Activated T-helper 1 cell treated with anti-CD3 and anti-CD28 coated beads, Interleukin-12 subunit alpha, Interleukin-12 subunit beta, Interleukin-2, Interleukin-4 antibody, amounts not matched to agents 30 ng/mL and 10 ng/mL and 1 ng/mL, durations not matched to agents 14 hours and 24 hours and 36 hours (primary cell): Measurements from ENCODE around the gene AFF1. TPM values are rescaled to one million over a fixed set of nuclear protein-coding genes. Genes with fewer than 3 reads are reported as not detected.

ENCODE experiments used
- DNase-seq: peaks from one replicate; pipeline ENCODE4 v3.0.0; 2021; ENCODE audit warnings: low spot score
- H3K27ac Mint-ChIP-seq: one replicate; pipeline ENCODE4 v1.8.0; 2021; ENCODE audit warnings: mild to moderate bottlenecking, mixed read lengths
- H3K27me3 Mint-ChIP-seq: one replicate; pipeline ENCODE4 v1.8.0; 2022; ENCODE audit warnings: mild to moderate bottlenecking, moderate library complexity, mixed read lengths; ENCODE audit not compliant: insufficient read depth
- H3K36me3 Mint-ChIP-seq: one replicate; pipeline ENCODE4 v1.8.0; 2021; ENCODE audit warnings: low read depth, mixed read lengths
- H3K4me1 Mint-ChIP-seq: one replicate; pipeline ENCODE4 v1.8.0; 2021; ENCODE audit warnings: low read depth, mixed read lengths
- H3K4me3 Mint-ChIP-seq: one replicate; pipeline ENCODE4 v1.8.0; 2021; ENCODE audit warnings: mild to moderate bottlenecking, moderate library complexity, mixed read lengths
- H3K9me3 Mint-ChIP-seq: one replicate; pipeline ENCODE4 v1.8.0; 2021; ENCODE audit warnings: mixed read lengths
- intact Hi-C: fragments of 100-400 bp; cut with micrococcal nuclease; formaldehyde crosslinking; loops from one replicate; pipeline ENCODE4 v1.15.1; 2024
- total RNA-seq: library from RNA; stranded (reverse); gene quantifications from 2 replicates; pipeline ENCODE4 v1.2.3, GENCODE V29; 2022

Gene AFF1
- total RNA-seq, 1 donor from 2014 or later: 47.0 TPM

- peaks cover 1% of the 10 kb centered on the region for H3K4me1 Mint-ChIP-seq
- peaks cover 35% of the 10 kb centered on the region for H3K36me3 Mint-ChIP-seq
- intact Hi-C loops: no loop called here
- no peaks in the 10 kb centered on the region for H3K9me3 Mint-ChIP-seq
- H3K27me3 Mint-ChIP-seq: no peaks in the 10 kb centered on the region
- H3K4me3 Mint-ChIP-seq: no peak overlapping the region
- DNase-seq: no peak
- H3K27ac Mint-ChIP-seq: no peak overlapping the region
These were observed 175.1 kb downstream of the AFF1 start for GRCh38 chr4:87109945-87110344.

DNA sequence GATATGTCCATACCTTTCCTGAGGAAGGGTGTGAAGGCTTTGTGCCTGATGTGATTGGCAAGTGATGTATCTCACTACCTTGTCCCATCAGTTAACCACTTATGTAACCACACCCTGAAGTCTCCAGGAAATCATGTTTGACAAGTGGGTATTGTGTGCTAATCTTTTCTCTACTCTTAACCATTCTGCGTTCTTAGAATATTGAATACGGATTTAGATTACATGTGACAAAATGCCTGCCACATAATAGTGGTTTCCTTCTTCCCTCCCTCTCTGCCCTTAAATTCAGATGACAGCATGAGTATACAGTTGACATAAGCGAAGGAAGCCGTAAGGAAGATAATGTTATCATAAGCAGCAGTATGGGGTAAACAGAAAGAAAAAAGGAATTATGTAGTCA is 177.3 kb downstream of the AFF1 start:
- Mint-ChIP-seq H3K4me3 (no peak overlapping the region), H3K27ac (no peak overlapping the region), H3K4me1 (no peaks in the 10 kb centered on the region), H3K36me3 (peaks cover 36% of the 10 kb centered on the region), H3K9me3 (no peaks in the 10 kb centered on the region), H3K27me3 (no peaks in the 10 kb centered on the region)
- intact Hi-C loops: no loop called here
- no peak for DNase-seq

GRCh38 chr4:87114245-87115062 is 179.6 kb downstream of the AFF1 start:
- H3K36me3 Mint-ChIP-seq: peaks cover 23% of the 10 kb centered on the region
- no peak overlapping the region for H3K4me3 Mint-ChIP-seq
- intact Hi-C loops: no loop called here
- no peaks in the 10 kb centered on the region for H3K9me3 Mint-ChIP-seq
- H3K4me1 Mint-ChIP-seq: no peaks in the 10 kb centered on the region
- DNase-seq: no peak
- H3K27me3 Mint-ChIP-seq: no peaks in the 10 kb centered on the region
- H3K27ac Mint-ChIP-seq: no peak overlapping the region

DNA sequence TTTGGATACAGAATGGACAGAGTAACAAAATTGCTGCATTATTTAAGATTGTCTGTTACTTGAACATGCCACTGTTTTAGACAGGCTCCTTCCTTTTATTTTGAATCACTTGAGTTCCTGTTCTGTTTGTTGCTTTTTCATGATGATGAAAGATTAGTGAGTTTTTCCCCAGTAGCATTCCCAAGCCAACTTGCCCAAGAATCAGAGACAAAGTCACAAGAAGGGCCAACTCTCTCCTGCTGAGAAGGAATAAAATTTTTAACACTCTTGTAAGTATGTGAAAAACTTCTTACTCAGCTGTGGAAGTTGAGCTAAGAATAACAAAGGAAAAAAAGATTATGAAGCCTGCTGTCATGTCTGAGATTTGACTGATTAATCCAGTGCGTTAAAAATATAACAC is 181.4 kb downstream of the AFF1 start:
- Mint-ChIP-seq H3K27ac (no peak overlapping the region), H3K36me3 (peaks cover 22% of the 10 kb centered on the region), H3K9me3 (no peaks in the 10 kb centered on the region), H3K4me1 (peaks cover 1% of the 10 kb centered on the region), H3K27me3 (no peaks in the 10 kb centered on the region), H3K4me3 (no peak overlapping the region)
- intact Hi-C loops: no loop called here
- DNase-seq: no peak

- DNase-seq: no peak
- intact Hi-C loops: no loop called here
- peaks cover 7% of the 10 kb centered on the region for H3K4me1 Mint-ChIP-seq
- peaks cover 20% of the 10 kb centered on the region for H3K36me3 Mint-ChIP-seq
- H3K4me3 Mint-ChIP-seq: no peak overlapping the region
- H3K9me3 Mint-ChIP-seq: no peaks in the 10 kb centered on the region
- H3K27ac Mint-ChIP-seq: no peak overlapping the region
- H3K27me3 Mint-ChIP-seq: no peaks in the 10 kb centered on the region
These were observed 182.4 kb downstream of the AFF1 start for GRCh38 chr4:87117051-87117731.

GRCh38 chr4:87117732-87118075 is 182.9 kb downstream of the AFF1 start:
- peaks cover 18% of the 10 kb centered on the region for H3K36me3 Mint-ChIP-seq
- no peaks in the 10 kb centered on the region for H3K27me3 Mint-ChIP-seq
- H3K4me1 Mint-ChIP-seq: peaks cover 11% of the 10 kb centered on the region
- no peaks in the 10 kb centered on the region for H3K9me3 Mint-ChIP-seq
- no peak for DNase-seq
- H3K4me3 Mint-ChIP-seq: no peak overlapping the region
- intact Hi-C loops: no loop called here
- H3K27ac Mint-ChIP-seq: no peak overlapping the region

DNA sequence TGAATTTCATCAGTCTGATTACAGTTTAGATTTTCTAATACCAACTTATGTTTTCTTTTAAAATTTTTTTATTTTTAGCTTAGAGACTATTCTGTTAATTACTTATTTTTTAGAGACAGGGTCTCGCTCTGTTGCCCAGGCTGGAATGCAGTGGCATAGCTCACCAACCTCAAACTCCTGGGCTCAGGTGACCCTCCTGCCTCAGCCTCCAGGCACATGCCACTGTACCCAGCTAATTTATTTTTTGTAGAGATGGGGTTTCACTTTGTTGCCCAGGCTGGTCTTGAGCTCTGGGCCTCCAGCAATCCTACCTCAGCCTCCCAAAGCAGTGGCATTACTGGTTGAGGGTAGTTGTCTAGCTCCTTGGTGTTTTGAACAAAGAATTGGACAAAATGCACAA is 183.6 kb downstream of the AFF1 start:
- Mint-ChIP-seq H3K27ac (no peak overlapping the region), H3K27me3 (no peaks in the 10 kb centered on the region), H3K9me3 (no peaks in the 10 kb centered on the region), H3K36me3 (peaks cover 20% of the 10 kb centered on the region), H3K4me1 (peaks cover 11% of the 10 kb centered on the region), H3K4me3 (no peak overlapping the region)
- intact Hi-C loops: no loop called here
- no peak for DNase-seq

GRCh38 chr4:87118826-87119225 is 184.0 kb downstream of the AFF1 start:
- no peaks in the 10 kb centered on the region for H3K27me3 Mint-ChIP-seq
- no peak for DNase-seq
- H3K4me3 Mint-ChIP-seq: no peak overlapping the region
- intact Hi-C loops: no loop called here
- H3K9me3 Mint-ChIP-seq: no peaks in the 10 kb centered on the region
- peaks cover 21% of the 10 kb centered on the region for H3K36me3 Mint-ChIP-seq
- H3K27ac Mint-ChIP-seq: no peak overlapping the region
- H3K4me1 Mint-ChIP-seq: peaks cover 11% of the 10 kb centered on the region

DNA sequence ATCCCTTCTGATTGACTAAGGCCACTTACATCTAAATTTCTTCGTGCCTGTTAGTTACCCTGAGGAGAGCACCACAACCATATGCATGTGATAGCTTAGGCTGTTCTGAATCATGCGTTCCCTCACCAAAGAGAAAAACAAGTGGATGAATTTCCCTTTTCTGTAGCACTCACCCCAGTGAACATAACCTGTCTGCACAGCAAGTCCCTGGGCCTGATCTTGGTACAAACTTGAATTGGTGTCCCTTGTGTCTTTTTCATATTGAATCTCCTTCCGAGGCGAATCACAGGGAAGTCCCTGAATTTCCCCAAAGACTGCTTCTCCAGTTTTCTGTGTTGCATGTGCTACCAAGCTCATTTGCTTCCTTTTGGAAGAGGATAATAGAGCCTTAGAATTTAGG is 185.2 kb downstream of the AFF1 start:
- no peak for DNase-seq
- H3K9me3 Mint-ChIP-seq: no peaks in the 10 kb centered on the region
- intact Hi-C loops: no loop called here
- peaks cover 24% of the 10 kb centered on the region for H3K36me3 Mint-ChIP-seq
- H3K27me3 Mint-ChIP-seq: no peaks in the 10 kb centered on the region
- H3K4me1 Mint-ChIP-seq: peaks cover 16% of the 10 kb centered on the region
- H3K27ac Mint-ChIP-seq: no peak overlapping the region
- H3K4me3 Mint-ChIP-seq: no peak overlapping the region

DNA sequence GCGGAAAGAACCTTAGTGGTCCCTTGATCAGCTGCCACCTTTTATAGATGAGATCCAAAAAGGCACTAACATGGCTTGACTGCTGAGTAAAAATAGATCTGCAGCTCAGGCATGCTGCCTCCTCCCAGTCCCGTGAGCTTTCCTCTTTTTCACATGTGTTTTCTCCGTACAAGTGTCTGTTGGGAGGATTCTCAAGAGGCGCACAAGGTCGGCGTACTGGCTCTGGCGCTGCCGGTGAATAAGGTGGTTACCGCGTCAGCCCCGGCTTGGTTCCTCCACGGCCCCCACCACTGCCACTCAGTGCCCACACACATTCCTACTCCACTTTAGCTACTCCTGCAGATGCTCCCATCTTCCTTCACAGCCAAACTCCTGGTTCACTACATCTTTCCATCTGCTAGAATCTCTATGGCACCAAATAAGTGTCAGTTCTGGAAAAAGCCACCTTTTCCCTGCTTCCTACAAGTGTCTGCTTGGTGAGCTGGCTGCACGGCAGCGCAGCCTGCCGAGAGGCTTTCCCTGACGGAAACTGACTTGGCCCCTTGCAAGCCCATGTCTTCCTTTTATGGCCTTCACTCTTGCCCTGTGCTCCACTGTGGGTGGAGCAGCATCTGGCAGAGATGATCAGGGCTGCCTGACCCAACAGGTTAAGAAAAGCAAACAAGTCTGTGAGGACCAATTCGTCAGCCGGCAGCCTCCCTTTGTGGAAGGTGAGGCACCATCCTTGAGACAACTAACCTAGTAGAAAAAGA is 185.8 kb downstream of the AFF1 start:
- Mint-ChIP-seq H3K27me3 (no peaks in the 10 kb centered on the region), H3K4me3 (no peak overlapping the region), H3K4me1 (peaks cover 20% of the 10 kb centered on the region), H3K36me3 (peaks cover 28% of the 10 kb centered on the region), H3K9me3 (no peaks in the 10 kb centered on the region), H3K27ac (no peak overlapping the region)
- DNase-seq: no peak
- intact Hi-C loops: no loop called here

DNA sequence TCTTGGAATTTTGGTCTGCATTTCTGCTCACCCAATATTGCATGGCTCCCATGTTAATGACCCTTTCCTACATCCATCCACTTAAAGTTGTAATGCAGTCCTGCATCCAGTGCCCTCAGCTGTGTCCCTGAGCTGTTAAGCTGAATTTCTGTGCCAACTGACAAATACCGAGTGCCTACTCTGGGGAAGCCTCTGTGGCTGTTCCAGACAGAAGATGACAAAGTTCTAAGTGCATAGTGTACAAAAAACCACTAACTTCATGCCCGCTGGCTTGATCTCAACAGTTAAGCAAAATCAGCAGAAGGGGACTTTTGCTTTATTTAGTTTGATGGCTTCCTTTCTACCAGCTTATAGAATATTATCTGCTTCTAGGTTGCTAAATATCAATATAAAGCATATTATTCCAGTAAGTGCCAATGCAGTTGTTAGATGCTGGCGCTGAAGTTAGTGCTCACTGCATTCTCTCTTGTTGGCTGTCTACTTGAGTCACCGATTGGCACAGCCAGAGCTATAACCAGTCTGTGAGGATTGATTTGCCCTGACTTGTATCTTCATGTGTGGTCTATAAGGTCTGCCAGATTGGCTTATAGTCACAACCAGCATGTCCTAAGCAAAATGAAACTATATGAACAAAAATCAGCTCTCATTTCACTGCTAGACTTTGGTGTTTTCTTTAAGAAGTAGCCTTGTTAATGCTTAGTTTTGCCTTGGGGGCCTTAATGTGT is 186.7 kb downstream of the AFF1 start:
- Mint-ChIP-seq H3K36me3 (peaks cover 29% of the 10 kb centered on the region), H3K4me1 (peaks cover 20% of the 10 kb centered on the region), H3K27ac (no peak overlapping the region), H3K27me3 (no peaks in the 10 kb centered on the region), H3K9me3 (no peaks in the 10 kb centered on the region), H3K4me3 (no peak overlapping the region)
- DNase-seq: no peak
- intact Hi-C loops: no loop called here

GRCh38 chr4:87122252-87122651 is 187.4 kb downstream of the AFF1 start:
- no peak for DNase-seq
- intact Hi-C loops: no loop called here
- Mint-ChIP-seq H3K4me3 (no peak overlapping the region), H3K4me1 (peaks cover 20% of the 10 kb centered on the region), H3K9me3 (no peaks in the 10 kb centered on the region), H3K36me3 (peaks cover 29% of the 10 kb centered on the region), H3K27ac (no peak overlapping the region), H3K27me3 (no peaks in the 10 kb centered on the region)
